GM18502 (cell line): ENCODE measurements around the gene FAM168A.

Experiments used
- ATAC-seq: cut with Tn5 transposase; IDR thresholded peaks from one replicate; pipeline ENCODE4 v1.9.1; 2021; ENCODE audit warnings: mild to moderate bottlenecking; ENCODE audit not compliant: unreplicated experiment, poor library complexity

Gene FAM168A

DNA sequence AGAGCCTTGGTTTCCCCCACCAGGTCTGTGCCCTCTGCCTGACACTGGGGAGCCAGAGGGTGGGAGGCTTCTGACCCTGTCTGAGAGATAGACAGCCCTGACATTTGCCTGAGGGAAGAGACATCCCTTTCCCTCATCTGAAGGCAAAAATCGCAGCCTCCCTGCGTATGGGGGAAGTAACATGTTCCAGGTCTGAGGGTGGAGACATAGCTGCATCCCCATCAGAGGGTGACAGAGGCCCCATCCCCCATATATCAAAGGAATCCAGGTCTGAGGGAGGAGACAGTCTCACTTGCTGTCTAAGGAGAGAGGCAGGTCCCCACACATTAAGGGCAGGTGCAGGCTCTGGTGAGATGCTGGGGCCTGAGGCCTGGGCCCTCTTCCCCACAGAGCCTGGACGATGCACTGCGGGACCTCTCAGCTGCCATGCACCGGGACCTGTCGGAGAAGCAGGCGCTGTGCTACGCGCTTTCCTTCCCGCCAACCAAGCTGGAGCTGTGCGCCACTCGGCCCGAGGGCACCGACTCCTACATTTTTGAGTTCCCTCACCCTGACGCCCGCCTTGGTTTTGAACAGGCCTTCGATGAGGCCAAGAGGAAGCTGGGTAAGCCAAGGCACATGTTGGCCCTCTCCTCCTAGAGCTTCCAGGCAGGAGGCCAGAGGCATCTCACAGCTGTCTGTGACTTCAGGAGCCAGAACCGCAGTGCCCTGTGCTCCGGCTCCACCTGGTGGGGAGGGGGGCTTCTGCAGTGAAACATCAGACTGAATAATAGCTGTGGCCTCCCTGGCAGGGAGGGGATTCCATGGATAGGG lies 237.8 kb downstream of the FAM168A start:
- ATAC-seq: no peak

- ATAC-seq: no peak
These were observed 238.6 kb downstream of the FAM168A start for GRCh38 chr11:73359341-73359740.

- ATAC-seq: no peak
These were observed 239.8 kb downstream of the FAM168A start for GRCh38 chr11:73358071-73358470.

- ATAC-seq: no peak
These were observed 240.7 kb downstream of the FAM168A start for GRCh38 chr11:73356979-73357860.

GRCh38 chr11:73355109-73355508 lies 242.8 kb downstream of the FAM168A start:
- no peak for ATAC-seq

GRCh38 chr11:73353422-73353821 lies 244.5 kb downstream of the FAM168A start:
- no peak for ATAC-seq

GRCh38 chr11:73350908-73351636 lies 246.8 kb downstream of the FAM168A start:
- no peak for ATAC-seq
